ENCODE measurements around the gene SAG. TPM values are rescaled to one million over a fixed set of nuclear protein-coding genes. Genes with fewer than 3 reads are reported as not detected.

Gene SAG
- total and polyA plus RNA-seq, 2 of the 13 experiments (the other 11 are each of a cell fraction or from before 2014, with no cell fraction given): not detected

GRCh38 chr2:233353769-233354499 lies 46.3 kb downstream of the SAG start, which contains the start of gene DGKD (continued):
- TF ChIP-seq, protein P1, sequence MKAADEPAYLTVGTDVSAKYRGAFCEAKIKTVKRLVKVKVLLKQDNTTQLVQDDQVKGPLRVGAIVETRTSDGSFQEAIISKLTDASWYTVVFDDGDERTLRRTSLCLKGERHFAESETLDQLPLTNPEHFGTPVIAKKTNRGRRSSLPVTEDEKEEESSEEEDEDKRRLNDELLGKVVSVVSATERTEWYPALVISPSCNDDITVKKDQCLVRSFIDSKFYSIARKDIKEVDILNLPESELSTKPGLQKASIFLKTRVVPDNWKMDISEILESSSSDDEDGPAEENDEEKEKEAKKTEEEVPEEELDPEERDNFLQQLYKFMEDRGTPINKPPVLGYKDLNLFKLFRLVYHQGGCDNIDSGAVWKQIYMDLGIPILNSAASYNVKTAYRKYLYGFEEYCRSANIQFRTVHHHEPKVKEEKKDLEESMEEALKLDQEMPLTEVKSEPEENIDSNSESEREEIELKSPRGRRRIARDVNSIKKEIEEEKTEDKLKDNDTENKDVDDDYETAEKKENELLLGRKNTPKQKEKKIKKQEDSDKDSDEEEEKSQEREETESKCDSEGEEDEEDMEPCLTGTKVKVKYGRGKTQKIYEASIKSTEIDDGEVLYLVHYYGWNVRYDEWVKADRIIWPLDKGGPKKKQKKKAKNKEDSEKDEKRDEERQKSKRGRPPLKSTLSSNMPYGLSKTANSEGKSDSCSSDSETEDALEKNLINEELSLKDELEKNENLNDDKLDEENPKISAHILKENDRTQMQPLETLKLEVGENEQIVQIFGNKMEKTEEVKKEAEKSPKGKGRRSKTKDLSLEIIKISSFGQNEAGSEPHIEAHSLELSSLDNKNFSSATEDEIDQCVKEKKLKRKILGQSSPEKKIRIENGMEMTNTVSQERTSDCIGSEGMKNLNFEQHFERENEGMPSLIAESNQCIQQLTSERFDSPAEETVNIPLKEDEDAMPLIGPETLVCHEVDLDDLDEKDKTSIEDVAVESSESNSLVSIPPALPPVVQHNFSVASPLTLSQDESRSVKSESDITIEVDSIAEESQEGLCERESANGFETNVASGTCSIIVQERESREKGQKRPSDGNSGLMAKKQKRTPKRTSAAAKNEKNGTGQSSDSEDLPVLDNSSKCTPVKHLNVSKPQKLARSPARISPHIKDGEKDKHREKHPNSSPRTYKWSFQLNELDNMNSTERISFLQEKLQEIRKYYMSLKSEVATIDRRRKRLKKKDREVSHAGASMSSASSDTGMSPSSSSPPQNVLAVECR (CRISPR knock-in tag; IDR thresholded peaks at IDR 0.05; ENCODE audit: borderline replicate concordance): peak; percentile 51; the same call in 1 of the 2 replicates
- TF ChIP-seq PRPF4 (IDR thresholded peaks at IDR 0.05; ENCODE audit: low read depth, low read length, poor library complexity, severe bottlenecking): no peak
- TF ChIP-seq MYPOP (CRISPR knock-in tag; IDR thresholded peaks at IDR 0.05): peak; percentile 70; the same call in 1 of the 2 replicates
- TF ChIP-seq PRDM15 (CRISPR knock-in tag; IDR thresholded peaks at IDR 0.05): no peak; the same call in 1 of the 2 replicates
- no peak for TF ChIP-seq SRF (IDR thresholded peaks at IDR 0.05; ENCODE audit: low read depth, low read length)
- TF ChIP-seq, protein P2, sequence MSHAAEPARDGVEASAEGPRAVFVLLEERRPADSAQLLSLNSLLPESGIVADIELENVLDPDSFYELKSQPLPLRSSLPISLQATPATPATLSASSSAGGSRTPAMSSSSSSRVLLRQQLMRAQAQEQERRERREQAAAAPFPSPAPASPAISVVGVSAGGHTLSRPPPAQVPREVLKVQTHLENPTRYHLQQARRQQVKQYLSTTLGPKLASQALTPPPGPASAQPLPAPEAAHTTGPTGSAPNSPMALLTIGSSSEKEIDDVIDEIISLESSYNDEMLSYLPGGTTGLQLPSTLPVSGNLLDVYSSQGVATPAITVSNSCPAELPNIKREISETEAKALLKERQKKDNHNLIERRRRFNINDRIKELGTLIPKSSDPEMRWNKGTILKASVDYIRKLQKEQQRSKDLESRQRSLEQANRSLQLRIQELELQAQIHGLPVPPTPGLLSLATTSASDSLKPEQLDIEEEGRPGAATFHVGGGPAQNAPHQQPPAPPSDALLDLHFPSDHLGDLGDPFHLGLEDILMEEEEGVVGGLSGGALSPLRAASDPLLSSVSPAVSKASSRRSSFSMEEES (CRISPR knock-in tag; IDR thresholded peaks at IDR 0.05): no peak; the same call in 1 of the 2 replicates
- TF ChIP-seq, protein P3, sequence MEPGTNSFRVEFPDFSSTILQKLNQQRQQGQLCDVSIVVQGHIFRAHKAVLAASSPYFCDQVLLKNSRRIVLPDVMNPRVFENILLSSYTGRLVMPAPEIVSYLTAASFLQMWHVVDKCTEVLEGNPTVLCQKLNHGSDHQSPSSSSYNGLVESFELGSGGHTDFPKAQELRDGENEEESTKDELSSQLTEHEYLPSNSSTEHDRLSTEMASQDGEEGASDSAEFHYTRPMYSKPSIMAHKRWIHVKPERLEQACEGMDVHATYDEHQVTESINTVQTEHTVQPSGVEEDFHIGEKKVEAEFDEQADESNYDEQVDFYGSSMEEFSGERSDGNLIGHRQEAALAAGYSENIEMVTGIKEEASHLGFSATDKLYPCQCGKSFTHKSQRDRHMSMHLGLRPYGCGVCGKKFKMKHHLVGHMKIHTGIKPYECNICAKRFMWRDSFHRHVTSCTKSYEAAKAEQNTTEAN (CRISPR knock-in tag; conservative IDR thresholded peaks at IDR 0.05): no peak
- TF ChIP-seq, protein P4, sequence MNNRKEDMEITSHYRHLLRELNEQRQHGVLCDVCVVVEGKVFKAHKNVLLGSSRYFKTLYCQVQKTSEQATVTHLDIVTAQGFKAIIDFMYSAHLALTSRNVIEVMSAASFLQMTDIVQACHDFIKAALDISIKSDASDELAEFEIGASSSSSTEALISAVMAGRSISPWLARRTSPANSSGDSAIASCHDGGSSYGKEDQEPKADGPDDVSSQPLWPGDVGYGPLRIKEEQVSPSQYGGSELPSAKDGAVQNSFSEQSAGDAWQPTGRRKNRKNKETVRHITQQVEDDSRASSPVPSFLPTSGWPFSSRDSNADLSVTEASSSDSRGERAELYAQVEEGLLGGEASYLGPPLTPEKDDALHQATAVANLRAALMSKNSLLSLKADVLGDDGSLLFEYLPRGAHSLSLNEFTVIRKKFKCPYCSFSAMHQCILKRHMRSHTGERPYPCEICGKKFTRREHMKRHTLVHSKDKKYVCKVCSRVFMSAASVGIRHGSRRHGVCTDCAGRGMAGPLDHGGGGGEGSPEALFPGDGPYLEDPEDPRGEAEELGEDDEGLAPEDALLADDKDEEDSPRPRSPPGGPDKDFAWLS (CRISPR knock-in tag; IDR thresholded peaks at IDR 0.05; ENCODE audit: borderline replicate concordance): no peak
- TF ChIP-seq JUND (CRISPR knock-in tag; IDR thresholded peaks at IDR 0.05): no peak
- peak; percentile 76; the same call in 1 of the 2 replicates for TF ChIP-seq RFXAP (CRISPR knock-in tag; IDR thresholded peaks at IDR 0.05; ENCODE audit: borderline replicate concordance)
- TF ChIP-seq ZNF691 (CRISPR knock-in tag; IDR thresholded peaks at IDR 0.05; ENCODE audit: borderline replicate concordance, low read depth): no peak
- 0 out of 2 replicates have a peak, but pooled peaks have one; percentile 78 for TF ChIP-seq ZNF615 (CRISPR knock-in tag; IDR thresholded peaks at IDR 0.05; ENCODE audit: borderline replicate concordance)
